HepG2 (cell line): Measurements from ENCODE around the gene CCL5.

Experiments
- CTCF ChIP-seq: sonication (generic); formaldehyde crosslinking; IDR thresholded peaks from 2 replicates; pipeline ENCODE4 v1.5.0; 2020; ENCODE audit warnings: mild to moderate bottlenecking, missing genetic modification reagents, moderate library complexity
- NR1H2 ChIP-seq: sonication (generic); formaldehyde crosslinking; IDR thresholded peaks from 2 replicates; pipeline ENCODE4 v1.8.1; 2022; ENCODE audit warnings: low read depth, missing genetic modification reagents, borderline replicate concordance

- TF ChIP-seq NR1H2 (CRISPR knock-in tag) (no peak), CTCF (CRISPR knock-in tag) (no peak)
Observed at GRCh38 chr17:35891269-35891668, 11.1 kb upstream of the CCL5 start.
